HL-60 (cell line): ENCODE data around the gene SPAG7.
A peak's percentile ranks its signal among the peaks of the same experiment; 100 is the strongest.

Experiments
- DNase-seq, 2 experiments: peaks; one replicate each; pipeline ENCODE4 v3.0.0-alpha.2; 2010 to 2020; ENCODE audit warnings: low read depth in 1 of 2, low spot score in 1 of 2
- H3K27ac ChIP-seq: fragments of 250-450 bp; sonication (Bioruptor Pico); replicated peaks from 2 replicates; pipeline ENCODE4 v1.5.1; 2020; ENCODE audit warnings: mild to moderate bottlenecking, moderate library complexity
- H3K27me3 ChIP-seq: fragments of 250-450 bp; sonication (Bioruptor Pico); 2 replicates; pipeline ENCODE4 v1.5.1; 2021; ENCODE audit warnings: mild to moderate bottlenecking, moderate library complexity; ENCODE audit not compliant: insufficient read depth, poor library complexity, severe bottlenecking
- H3K4me3 ChIP-seq: replicated peaks from 2 replicates; pipeline ENCODE4 v1.5.1; 2011; ENCODE audit warnings: mild to moderate bottlenecking, control low read depth, low read length; ENCODE audit not compliant: insufficient read depth
- CTCF ChIP-seq: IDR thresholded peaks from one replicate; pipeline ENCODE4 v1.5.1; 2011; ENCODE audit warnings: low read length, control low read depth, inconsistent platforms; ENCODE audit not compliant: insufficient read depth
- GABPA ChIP-seq: IDR thresholded peaks from 2 replicates; pipeline ENCODE4 v1.6.1; 2012; ENCODE audit warnings: low read depth
- POLR2AphosphoS5 ChIP-seq: IDR thresholded peaks from 2 replicates; pipeline ENCODE4 v1.6.1; 2012; ENCODE audit warnings: low read depth
- REST ChIP-seq: IDR thresholded peaks from 2 replicates; pipeline ENCODE4 v1.6.1; 2012; ENCODE audit warnings: low read depth; ENCODE audit not compliant: insufficient replicate concordance
- SPI1 ChIP-seq: IDR thresholded peaks from 2 replicates; pipeline ENCODE4 v1.6.1; 2012; ENCODE audit warnings: low read depth, mild to moderate bottlenecking, borderline replicate concordance

The SPAG7 gene

GRCh38 chr17:4999430-5000093, 31.9 kb upstream of the SPAG7 start:
- TF ChIP-seq SPI1 (no peak), POLR2AphosphoS5 (no peak), GABPA (no peak), REST (no peak), CTCF (no peak)
- DNase-seq, result no peak
- no peaks in the 10 kb centered on the region for H3K27me3 ChIP-seq
- no peak overlapping the region for H3K4me3 ChIP-seq
- no peak overlapping the region for H3K27ac ChIP-seq

- TF ChIP-seq POLR2AphosphoS5, result no peak
- Histone ChIP-seq H3K4me3 (peak overlapping the region; percentile 68), H3K27me3 (no peaks in the 10 kb centered on the region), H3K27ac (no peak overlapping the region)
- no peak for DNase-seq
Observed at GRCh38 chr17:4998732-4999429, 31.3 kb upstream of the SPAG7 start.

- TF ChIP-seq REST (no peak), SPI1 (no peak), GABPA (no peak), POLR2AphosphoS5 (no peak), CTCF (no peak)
- Histone ChIP-seq H3K27me3 (no peaks in the 10 kb centered on the region), H3K27ac (peak overlapping the region; percentile 46; the same call in 1 of the 2 replicates), H3K4me3 (peak overlapping the region; percentile 68)
- no peak for DNase-seq
Observed at GRCh38 chr17:4998027-4998731, 30.6 kb upstream of the SPAG7 start.
